ENCODE data around the gene CCNL1.

GRCh38 chr3:157152438-157152837, 7.5 kb downstream of the CCNL1 start:
- TF ChIP-seq GATA2 (IDR thresholded peaks at IDR 0.05; ENCODE audit: low read depth, low read length), result no peak
- no peak for TF ChIP-seq GATA3 (IDR thresholded peaks at IDR 0.05; ENCODE audit: low read depth, low read length)

Measured in SH-SY5Y (cell line).